NCI-H345 treated with DMSO at 0.1 percent for 48 hours (cell line): ENCODE data around the gene ARHGAP40.
A peak's percentile ranks its signal among the peaks of the same experiment; 100 is the strongest.

ENCODE experiments used
- DNase-seq: peaks from one replicate; lab custom pipeline; 2025; ENCODE audit not compliant: unreplicated experiment; lab: John Stamatoyannopoulos, UW

Gene ARHGAP40

DNA sequence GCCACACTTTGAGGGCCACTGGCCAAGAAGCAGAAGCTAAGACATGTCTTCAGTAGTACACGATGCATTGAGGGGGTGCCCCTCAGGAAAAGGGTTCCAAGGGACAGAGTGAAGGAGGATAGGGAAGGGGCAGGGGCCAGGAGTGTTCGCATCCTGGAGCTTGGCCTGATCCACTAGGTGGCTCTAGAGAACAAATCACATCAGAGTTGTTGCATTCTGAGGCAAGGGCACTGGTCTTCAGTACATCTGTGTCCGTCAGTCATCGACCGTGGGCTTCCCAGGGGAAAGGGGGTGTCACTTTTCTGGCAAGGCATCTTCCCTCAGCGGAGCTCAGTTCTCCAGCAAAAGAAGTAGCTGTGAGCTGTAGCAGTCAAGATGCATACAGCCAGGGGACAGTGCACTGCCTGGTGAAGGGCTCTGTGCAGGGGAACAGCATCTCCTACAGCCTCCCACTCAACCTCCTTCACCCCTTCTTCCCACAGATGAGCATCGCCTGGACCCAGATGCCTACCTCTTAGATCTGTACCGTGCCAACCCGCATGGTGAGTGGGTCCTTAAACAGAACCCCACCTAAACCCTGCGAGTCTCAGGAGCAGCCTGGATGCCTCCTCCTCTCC, 47.8 kb downstream of the ARHGAP40 start:
- peak; percentile 13 for DNase-seq

DNA sequence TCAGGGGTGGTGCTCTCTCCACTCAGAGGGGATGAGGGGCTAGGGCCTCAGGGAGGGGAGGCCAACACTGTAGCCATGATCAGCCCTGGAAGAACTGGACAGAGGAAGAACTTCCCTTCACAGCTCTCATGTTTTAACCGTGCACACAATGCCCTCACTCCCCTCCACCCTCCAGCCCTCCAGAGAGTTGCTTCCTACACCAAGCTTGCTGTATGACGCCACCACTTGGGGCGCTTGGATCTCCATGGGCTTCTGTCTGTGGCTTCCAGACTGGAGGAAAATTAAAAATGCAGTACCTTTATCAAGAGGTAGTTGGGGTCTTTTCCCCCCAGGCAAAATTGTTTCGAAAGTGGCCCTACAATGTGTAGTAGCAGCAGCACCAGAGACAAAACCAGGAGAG, 48.4 kb downstream of the ARHGAP40 start:
- no peak for DNase-seq

DNA sequence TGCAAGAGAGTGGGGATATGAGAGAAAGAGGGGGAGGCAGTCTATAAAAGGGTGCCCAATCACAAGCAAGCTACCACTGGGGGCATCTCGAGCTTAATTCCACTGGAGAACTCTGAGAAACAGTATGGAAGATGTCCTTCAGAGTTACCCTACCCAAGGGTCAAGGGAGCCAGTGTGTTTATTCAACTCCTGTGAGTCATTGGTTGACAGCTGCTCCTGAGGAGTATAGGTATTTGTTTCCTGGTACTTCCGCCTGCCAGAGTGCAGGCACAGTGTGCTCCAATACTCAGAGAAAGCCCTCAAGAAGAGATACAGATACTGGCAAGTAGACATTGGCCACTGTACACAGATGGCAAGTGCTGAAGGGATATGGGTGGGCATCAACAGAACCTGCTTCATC, 49.5 kb downstream of the ARHGAP40 start:
- DNase-seq: no peak

DNA sequence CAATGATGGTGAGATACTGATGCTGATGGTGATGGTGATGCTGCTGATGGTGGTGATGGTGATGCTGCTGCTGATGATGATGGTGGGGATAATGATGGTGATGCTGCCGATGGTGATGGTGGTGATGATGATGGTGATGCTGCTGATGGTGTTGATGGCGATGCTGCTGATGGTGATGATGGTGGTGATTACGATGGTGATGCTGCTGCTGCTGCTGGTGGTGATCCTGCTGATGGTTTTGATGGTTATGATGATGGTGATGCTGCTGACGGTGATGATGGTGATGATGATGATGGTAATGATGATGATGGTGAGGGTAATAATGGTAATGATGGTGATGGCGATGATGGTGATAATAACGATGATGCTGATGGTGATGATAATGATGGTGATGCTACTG, 50.0 kb downstream of the ARHGAP40 start:
- no peak for DNase-seq

DNA sequence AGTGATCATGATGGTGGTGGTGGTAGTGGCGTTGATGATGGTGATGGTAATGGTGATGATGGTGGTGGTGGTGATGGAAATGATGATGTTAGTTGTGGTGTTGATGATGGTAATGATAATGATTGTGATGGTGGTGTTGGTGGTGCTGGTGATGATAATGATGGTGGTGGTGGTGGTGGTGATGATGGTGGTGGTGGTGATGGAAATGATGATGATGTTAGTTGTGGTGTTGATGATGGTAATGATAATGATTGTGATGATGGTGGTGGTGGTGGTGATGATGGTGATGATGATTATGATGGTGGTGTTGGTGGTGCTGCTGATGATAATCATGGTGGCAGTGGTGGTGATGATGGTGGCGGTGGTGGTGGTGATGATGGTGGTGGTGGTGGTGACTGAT, 51.4 kb downstream of the ARHGAP40 start:
- DNase-seq: no peak

DNA sequence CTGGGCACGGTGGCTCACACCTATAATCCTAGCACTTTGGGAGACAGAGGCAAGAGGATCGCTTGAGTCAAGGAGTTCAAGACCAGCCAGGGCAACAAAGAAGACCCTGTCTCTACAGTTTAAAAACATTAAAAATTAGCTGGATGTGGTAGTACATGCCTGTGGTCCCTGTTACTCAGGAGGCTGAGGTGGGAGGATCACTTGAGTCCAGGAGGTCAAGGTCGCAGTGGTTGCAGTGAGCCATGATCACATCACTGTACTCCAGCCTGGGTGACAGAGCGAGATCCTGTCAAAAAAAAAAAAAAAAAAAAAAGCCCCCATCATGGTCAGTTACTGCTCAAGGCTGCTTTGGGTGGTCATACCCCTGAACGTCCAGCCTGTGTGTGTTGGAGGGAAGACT, 55.8 kb downstream of the ARHGAP40 start:
- no peak for DNase-seq

DNA sequence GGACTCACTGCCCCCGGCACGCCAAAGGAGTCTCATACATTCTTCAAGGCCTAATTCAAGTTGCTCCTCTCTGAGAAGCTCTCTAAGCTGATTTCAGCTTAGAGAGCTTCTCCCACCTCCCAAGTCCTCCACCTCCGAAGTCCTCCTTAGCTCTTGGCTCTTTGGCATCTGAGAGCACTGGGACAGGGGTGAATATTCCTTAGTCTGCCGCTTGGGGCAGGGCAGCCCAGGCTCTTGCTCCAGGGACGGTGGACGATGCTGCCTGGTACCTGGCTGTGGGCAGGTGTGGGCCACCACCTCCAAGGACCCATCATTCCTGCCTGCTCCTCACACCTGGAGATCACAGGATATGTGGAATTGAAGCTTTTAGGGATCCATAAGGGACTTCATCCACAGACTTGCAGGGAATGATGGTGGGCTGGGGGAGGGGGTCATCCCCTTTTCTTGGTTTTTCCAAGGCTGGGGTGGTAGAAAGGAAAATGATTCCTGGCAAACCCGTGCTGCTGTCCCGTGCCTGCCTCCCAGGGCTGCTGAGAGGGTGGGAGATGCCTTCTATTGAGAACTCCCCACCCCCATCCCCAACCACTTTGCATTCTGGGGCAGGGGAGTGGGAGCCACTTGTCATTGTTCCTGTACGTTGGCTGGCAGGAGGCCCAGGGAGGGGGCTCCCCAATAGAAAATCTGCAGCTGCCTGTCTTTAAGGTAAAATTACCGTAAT, 57.4 kb downstream of the ARHGAP40 start:
- no peak for DNase-seq

DNA sequence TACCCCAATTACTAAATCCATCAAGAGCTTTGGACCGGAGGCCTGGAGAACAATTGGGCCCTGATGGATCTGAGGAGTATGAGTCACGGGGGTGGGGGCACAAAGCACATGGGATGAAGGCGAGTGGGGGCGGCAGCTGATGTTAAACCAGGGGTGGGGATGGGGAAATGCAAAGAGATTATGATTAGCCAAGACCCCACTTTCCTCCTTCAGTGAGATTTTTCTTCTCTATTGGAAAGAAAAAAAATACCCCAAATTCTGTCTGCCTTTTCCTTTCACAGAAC, 57.9 kb downstream of the ARHGAP40 start:
- no peak for DNase-seq

DNA sequence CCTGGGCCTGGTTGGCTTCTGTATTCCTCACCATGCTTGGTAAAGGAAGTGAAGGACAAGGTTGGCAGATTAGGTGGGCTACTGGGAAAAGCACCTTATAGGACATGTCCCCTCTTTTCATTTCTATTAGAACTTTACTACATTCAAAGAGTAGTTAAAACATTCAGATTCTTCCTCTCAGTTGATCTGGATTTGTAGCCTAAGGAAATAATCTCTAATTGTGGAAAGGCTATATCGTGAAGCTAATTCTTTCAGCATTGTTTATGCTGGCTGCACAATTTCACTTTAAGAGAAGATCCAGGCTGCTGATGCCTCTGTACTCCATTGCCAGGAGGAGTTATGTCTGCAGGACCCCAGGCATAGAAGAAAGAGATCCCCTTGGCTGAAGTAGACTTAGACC, 58.8 kb downstream of the ARHGAP40 start:
- DNase-seq: no peak

DNA sequence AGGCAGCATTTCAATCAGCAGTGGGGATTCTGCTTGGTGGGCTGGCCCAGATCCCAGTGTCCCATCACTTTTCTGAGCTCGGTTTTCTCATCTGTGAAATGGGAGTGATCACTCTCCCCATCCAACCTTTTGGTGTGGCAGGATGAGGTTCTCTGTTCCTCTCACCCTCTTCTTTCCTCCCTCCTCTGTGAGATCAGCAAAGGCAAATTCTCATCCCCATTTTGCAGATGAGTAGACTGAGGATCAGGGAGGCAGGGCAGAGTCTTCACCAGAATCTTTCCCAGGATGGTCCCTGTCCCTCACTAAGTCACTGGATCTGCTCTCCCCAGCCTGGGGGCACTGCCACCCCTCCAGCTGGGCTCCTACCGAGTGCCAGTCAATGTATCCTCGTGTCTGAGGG, 62.1 kb downstream of the ARHGAP40 start:
- no peak for DNase-seq

DNA sequence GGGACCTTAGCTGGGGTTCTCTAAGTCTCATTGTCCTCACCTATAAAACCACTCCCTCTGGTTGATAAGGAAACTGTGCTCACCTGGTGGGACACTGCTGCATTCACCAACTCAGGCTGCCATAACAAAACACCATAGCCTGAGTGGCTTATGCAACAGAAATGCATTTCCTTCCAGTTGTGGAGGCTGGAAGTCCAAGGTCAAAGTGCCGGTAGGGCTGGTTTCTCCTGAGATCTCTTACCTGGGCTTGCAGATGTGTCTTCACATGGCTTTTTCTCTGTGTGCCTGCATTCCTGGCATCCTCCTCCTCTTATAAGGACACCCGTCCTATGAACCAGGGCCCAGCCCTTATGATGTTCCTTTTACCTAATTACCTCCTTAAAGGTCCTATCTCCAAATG, 62.7 kb downstream of the ARHGAP40 start:
- DNase-seq: no peak

DNA sequence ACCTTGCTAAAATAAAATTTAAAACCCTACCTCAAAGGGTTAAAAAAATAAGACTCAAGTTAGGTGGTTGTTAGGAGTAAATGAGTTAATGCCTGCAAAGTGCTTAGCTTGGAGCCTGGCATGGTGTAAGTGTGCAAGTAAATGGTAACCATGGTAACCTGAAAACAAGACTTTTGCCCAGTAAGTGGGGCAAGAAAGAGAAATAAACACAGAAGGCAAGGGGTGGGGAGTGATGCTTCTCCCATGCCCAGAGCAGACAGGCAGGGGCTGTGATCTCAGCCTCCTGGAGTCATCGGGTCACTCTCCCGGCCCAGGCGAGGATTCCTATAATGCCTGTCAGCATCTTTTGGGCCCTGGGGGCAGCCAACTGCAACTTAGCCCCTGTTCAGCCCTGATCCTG, 63.5 kb downstream of the ARHGAP40 start:
- no peak for DNase-seq

DNA sequence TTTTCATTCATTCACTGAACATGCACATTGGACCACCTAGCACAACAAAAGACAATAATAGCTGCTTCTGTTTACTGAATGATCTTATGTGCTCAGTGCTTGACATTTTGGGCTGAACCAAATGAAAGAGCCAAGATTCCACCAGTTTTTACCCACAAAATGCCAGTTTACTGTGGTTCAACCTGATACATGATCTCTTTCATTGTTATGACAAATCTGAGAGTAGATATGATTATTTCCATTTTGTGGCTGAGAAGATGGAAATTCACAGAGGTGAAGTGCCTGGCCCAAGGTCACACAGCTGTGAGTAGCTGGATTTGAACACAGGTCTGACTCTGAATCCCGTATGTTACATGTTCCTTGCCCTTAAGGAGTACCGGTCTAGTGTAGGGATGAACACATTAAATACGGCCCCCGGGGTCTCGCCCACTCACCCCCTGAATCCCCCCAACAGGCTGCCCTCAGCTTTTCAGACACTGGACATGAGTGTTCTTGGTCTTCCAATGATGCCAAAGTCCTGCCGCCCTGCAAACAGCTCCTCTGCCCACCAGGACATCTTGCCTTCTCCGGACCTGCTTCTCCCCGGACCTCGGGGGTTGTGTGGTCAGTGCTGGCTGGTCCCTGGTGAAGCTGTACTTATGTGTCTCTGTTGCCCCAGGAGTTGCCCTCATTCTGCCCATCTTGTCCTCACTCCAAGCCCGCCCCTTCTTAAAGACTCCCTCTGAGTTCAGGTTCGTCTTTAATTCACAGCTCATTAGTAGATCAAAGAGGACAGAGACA, 64.1 kb downstream of the ARHGAP40 start:
- DNase-seq: no peak

DNA sequence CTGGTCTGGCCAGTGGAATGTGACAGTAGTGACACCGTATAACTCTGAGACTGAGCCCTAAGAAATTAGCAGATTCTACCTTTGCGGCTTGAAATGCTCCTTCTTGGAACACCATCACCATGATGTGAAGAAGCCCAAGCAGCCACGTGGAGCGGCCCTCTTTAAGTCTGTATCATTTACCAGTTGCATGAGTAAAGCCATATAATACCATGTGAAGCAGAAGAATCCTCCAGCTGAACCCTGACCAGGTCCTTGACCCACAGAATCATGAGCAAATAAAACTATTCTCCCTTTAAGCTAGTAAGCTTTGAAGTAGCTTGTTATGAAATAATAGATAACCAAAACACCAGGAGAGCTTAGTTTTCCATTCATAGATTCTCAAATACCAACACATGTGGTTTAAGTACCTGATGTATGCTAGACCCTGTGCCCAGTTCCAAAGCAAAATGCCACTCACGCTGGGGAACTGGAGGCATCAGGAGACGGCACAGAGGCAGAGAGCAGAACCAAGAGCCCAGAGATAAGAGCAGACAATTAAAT, 65.9 kb downstream of the ARHGAP40 start:
- no peak for DNase-seq

DNA sequence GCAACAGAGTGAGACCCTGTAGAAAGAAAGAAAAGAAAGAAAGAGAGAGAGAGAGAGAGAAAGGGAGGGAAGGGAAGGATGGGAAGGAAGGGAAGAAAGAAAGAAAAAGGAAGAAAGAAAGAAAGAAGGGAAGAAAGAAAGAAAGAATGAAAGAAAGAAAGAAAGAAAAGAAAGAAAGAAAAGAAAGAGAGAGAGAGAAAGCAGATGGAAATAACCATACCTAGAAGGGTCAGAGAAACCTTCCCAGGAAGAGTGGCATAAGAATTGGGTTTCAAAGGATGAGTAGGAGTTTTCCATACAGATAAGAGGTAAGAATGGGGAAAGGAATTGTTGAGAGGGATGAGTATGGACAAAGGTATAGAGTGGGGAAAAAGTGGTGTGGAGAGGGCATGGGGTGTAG, 68.1 kb downstream of the ARHGAP40 start:
- DNase-seq: no peak

DNA sequence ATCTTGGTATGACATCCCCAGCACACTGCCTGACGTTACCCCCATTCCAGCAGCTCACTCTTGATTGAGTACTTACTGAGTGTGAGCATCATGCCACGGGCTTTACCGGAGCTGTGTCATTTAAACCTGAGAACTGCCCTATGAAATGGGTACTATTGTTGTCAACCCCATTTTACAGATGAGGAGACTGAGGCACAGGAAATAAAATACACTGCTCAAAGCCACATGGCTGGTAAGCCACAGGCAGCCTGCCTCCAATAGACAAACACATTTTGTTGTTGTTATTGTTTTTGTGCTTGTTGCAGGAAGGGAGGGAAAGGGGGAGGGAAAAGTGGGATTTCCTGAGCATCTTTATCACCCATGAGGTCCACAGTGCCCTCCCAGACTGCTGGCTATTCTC, 69.2 kb downstream of the ARHGAP40 start:
- no peak for DNase-seq

DNA sequence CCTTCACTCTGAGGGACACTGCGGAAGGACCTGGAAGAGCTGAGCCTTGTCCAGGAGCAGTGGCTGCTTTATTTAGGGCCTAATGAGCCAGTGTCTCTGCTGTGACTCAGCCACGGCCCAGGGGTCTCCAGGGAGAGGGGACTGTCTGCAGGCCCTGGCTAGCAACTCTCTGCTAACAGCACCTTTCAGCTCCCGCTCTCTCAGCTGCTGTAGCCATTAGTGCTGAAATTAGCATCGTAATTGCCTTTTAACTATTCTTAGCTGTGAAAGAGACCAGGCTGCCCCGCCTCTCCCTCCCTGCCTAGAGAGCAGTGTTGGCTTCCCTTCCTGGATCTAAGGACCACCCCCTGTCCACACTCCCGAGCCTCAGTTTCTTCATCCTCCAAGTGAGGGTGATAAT, 69.6 kb downstream of the ARHGAP40 start:
- DNase-seq: no peak

DNA sequence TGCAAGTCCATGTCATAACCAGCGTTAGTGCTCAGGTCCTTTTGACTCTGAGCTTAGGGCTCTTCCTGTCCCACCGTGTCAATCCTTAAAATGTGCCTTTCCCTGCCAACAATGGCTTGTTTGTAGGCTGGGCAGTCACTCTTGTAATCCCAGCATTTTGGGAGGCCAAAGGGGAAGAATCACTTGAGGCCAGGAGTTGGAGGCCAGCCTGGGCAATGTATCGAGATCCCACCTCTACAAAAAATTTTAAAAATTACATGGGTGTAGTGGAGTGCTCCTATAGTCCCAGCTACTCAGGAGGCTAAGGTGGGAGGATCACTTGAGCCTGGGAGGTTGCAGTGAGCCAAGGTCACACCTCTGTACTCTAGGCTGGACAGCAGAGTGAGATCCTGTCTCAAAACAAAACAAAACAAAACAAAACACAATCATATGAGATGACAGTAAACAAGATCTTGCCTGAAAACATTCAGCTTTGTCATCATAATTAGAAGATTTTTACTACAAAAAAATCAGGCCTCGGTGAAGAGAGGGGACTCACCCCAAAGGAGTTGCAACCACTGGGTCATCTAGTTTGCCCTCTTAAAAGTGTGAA, 70.2 kb downstream of the ARHGAP40 start:
- no peak for DNase-seq

DNA sequence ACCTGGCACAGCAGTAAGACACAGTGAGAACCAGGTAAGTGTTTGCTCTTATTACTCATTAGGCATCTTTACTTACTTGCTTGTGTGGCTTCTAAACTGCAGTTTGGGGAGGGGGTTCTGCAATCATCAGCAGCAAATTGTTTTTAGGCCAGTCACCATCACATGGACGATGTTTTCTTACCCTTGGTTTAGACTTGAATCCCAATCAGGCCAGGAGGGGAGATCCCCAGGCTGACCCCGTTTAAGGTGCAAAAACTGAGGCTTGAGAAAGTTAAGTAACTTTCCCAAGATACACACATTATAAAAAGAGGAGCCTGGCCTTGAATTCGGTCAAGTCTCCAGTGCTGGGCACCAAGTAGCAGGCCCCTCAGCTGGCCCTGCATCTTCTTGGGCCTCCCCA, 70.9 kb downstream of the ARHGAP40 start:
- no peak for DNase-seq

DNA sequence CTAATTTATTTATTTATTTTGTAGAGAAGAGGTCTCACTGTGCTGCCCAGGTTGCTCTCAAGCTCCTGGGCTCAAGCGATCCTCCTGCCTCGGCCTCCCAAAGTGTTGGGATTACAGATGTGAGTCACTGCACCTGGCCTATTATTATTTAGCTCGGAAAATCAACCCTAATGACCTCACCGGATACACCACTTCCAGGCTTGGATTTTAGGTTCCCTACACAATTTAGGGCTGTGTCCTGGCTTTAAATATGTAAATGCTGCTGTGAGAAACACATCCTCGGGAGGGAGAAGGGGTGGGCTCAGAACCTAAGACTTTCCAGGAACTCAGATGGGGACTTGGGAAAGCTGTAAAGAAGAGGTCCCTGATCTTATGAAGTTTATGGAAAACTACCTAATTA, 71.7 kb downstream of the ARHGAP40 start:
- DNase-seq: no peak

DNA sequence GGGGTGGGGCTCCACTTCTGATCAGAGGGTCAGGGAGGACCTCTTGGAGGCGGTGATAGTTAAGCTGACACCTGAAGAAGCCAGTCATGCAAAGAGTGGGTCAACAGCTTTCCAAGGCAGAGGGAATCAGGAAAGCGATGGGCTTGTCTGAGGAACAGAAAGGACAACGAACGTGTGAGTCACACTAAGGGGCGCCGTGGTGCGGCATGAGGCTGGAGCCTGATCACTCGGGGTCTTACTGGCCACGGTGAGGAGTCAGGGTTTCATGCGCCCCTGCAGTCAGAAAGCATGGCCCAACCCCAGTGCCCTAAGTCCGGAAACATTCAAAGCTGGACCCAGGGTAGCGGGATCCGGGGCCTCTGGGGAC, 72.1 kb downstream of the ARHGAP40 start:
- DNase-seq: no peak
